Fibroblast of gingiva (primary cell): ENCODE data around the gene LARP4.
"Not testable (repeated sequence)": the region's sequence is repeated elsewhere in the genome, so short reads cannot be mapped to it uniquely, and the experiment has no call there.

Source experiments
- DNase-seq: peaks from one replicate; pipeline ENCODE4 v3.0.0-alpha.2; 2011; ENCODE audit warnings: low read depth

Gene LARP4

DNA sequence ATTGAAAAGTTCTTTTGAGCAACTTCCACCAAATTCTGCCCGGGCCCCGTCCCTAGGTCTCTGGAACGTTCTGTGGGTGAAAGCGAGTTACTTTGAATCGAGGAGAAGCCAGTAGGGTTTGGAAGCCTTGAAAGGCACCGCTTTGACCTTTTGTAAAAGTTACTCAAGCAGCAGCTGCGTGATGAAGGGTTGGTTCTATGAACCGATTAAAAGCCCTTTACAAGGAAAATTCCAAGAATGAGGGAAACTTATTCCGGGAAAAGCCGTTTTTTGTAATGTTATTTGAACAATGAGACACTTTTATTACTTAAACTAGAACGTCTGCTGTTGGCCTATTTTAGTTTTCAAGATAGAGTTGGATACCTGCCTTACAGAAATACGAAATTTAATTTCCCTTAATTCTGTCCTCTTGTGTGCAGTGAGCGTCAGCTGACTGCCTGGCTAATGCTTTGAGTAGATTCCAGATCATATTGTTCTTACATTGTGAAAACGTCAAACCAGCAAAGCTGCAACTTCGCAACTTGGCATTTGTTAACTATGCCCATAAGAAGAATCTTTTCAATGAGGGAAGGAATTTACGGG lies 906 bp downstream of the LARP4 start:
- peak; percentile 90 for DNase-seq

DNA sequence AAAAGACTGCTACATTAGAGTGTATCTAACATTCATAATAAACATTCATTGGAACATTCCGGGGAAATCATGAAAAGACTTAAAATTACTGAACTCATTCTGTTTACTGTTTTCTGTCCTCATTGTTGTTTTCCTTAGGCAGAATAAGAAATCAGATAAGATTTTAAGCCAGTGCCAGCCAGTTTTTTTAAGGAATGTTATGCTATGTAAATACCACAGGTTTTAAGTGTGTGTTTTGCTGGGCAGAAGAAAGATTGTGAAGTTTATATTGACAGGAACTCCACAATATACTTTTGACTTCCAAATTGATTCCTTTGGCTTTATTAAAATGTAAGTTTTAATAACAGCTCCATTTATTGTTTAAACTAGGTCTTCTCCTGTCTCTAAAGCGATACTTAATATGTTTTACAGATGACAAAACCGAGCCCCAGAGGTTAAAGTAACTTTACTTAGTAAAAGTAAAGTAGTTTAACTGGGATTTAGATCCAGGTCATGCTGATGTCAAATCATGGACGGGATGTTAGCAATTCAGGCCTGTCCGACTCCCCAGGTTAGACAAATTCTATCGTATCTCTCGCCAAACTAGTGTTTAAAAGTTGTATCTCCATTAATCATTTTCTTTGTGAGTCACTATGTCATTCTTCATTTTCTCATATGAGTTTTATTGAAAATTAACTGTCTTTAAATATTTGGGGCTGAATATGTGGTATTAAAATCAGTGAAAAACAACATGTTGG lies 1.7 kb downstream of the LARP4 start:
- no peak for DNase-seq

DNA sequence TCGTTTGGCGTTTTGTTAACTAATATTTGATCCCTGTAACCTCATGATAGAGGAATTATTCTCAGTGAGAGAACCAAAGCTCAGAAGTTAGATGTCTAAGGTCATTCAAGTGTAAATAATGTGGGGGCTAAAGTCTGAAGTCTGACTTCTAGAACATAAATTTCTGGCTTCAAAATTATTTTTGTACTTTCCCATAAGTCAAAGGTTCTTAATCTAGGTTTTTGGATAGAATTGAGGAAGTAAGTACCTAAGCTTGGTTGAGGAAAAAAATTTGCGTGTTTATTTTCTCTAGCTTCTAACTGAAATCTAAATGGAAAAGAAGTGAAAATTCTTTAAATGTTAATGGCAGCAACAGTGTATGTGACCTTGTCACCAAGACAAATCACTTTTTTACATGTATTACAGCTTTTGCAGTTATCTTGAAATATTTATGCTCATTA lies 2.3 kb downstream of the LARP4 start:
- no peak for DNase-seq

DNA sequence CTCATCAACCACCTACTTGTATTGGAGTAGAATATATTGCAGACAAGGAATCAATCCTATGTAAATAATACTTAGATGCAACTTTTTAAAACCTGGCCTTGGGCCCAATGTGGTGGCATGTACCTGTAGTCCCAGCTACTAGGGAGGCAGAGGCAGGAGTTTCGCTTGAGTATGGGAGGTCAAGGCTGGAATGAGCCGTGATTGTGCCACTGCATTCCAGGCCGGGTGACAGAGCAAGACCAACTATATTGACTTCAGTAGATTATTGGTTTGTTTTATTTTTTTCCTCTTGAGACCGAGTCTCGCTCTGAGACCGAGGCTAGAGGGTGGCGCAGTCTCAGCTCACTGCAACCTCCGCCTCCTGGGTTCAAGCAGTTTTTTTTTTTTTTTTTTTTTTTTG lies 3.6 kb downstream of the LARP4 start:
- DNase-seq: no peak

DNA sequence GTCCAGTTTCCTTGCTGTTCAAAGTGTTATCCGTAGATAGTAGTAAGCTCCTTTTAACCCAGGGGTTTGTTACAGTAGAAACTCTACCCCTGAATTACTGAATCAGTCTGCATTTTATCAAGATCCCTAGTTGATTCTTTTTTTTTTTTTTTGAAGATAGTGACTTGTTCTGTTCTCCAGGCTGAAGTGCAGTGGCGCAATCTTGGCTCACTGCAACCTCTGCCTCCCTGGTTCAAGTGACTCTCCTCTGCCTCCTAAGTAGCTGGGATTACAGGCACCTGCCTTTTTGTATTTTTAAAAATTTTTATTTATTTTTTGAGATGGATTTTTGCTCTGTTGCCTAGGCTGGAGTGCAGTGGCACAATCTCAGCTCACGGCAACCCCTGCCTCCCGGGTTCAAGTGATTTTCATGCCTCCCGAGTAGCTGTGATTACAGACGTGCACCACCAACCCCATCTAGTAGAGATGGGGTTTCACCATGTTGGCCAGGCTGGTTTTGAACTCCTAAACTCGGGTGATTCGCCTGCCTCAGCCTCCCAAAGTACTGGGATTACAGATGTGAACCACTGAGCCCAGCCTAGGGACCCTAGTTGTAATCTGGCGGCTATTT lies 10.5 kb downstream of the LARP4 start:
- peak; percentile 53 for DNase-seq

DNA sequence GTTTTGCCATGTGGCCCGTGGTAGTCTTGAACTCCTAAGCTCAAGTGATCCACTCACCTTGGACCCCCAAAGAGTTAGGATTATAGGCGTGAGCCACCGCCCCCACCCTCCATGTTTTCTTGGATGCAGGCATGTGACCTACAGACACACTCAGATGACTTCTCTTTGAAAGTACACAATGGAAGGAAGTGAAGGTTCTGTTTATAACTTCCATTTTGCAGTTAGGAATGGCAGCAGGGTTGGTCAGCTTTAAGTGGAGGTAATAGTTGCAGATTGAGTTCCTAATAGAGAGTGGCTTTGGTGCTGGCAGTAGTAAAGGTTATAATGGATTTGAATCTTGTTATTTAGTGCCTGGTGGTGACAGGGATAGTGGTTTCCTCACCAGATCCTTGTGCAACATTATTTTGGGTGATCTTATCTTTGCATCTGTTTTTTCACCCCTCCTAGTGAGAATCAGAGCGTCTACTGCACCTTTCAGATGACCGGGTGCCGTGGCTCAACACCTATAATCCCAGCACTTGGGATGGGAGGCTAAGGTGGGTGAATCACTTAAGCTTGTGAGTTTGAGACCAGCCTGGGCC lies 15.3 kb downstream of the LARP4 start:
- DNase-seq: no peak

DNA sequence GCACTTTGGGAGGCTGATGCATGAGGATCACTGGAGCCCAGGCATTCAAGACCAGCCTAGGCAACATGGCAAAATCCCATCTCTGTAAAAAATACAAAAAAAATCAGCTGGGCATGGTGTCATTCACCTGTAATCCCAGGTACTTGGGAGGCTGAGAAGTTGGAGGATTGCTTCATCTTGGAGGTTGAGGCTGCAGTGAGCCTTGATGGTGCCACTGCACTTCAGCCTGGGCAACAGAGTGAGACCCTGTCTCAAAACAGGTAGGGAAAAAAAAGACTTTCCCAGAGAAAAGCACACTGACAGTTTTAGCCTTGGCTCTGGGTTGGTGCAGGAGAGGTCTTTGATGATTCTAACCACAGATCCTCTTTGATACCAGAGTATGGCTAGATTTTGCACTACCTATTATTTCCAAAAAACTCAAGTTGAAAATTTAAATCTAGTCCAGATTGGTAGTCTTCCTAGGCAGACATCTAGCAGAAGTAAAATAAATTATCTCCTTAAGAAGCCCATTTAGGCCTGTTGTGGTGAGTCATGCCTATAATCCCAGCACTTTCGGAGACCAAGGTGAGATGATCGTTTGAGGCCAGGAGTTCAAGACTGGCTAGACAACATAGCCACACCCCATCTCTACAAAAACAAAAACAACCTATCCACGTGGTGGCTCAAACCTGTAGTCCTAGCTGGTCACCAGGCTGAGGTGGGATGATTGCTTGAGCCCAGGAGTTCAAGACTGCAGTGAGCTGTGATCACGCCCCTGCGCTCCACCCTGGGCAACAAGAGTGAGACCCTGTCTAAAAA lies 18.6 kb downstream of the LARP4 start:
- no peak for DNase-seq

DNA sequence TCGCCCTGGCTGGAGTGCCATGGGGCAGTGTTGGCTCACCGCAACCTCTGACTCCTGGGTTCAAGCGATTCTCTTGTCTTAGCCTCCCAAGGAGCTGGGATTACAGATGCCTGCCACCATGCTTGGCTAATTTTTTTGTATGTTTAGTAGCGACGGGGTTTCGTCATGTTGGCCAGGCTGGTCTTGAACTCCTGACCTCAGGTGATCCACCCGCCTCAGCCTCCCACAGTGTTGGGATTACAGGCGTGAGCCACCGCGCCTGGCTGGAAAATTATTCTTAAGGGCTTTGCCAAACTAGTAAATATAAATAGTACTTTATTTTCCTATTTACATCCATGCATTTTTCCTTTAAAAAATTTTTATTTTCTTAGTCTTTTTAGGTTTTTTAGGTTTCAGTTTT lies 22.2 kb downstream of the LARP4 start:
- DNase-seq: not testable (repeated sequence)

DNA sequence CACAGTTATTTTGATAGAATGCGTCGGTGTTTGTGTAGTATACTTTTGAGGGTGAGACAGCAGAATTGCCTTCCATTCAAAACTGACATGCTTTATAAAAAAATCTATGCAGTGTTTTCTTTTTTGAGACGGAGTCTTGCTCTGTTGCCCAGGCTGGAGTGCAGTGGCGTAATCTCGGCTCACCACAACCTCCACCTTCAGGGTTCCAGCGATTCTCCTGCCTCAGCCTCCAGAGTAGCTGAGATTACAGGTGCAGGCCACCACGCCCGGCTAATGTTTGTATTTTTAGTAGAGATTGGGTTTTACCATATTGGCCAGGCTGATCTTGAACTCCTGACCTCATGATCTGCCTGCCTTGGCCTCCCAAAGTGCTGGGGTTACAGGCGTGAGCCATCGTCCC lies 22.7 kb downstream of the LARP4 start:
- DNase-seq: not testable (repeated sequence)

DNA sequence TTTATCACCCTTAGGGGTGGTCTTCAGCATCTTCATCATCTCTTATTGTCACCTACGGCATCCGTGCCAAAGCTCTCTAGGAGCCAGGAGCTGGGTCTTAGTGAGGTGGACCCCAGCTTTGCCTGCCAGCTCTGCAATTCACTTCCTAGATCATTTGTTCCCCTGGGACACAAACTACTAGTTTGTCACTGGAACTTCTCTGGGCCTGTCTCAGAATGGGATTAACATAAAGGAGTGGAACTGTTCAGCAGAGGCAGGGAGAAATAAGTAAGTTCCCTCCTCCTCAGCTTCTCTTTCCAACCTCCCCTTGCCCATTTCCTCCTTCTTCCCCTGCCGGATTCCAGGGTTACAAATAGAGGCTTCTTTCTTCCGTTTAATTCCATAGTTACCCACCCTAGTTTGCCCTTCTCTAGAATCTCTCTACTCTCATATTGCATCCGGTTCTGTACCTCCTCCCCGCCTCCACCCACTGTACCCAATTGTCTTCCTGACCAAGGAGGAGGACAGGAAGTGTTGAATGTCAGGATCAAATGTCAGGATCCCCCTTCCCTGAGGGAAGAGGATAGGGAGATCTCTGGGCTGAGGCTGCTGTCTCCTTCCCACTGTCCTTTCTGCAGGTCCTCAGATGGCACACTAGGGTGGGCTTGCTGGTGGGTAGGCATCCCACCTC lies 25.0 kb downstream of the LARP4 start:
- DNase-seq: no peak

DNA sequence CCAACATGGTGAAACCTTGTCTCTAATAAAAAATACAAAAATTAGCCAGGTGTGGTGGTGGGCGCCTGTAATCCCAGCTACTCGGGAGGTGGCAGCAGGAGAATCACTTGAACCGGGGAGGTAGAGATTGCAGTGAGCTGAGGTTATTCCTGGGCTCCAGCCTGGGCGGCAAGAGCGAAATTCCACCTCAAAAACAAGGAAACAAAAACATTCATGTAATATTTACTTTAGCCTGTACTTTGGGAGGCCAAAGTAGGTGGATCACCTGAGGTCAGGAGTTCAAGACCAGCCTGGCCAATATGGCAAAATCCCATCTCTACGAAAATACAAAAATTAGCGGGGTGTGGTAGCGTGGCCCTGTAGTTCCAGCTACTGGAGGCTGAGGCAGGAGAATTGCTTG lies 31.0 kb downstream of the LARP4 start:
- DNase-seq: not testable (repeated sequence)

DNA sequence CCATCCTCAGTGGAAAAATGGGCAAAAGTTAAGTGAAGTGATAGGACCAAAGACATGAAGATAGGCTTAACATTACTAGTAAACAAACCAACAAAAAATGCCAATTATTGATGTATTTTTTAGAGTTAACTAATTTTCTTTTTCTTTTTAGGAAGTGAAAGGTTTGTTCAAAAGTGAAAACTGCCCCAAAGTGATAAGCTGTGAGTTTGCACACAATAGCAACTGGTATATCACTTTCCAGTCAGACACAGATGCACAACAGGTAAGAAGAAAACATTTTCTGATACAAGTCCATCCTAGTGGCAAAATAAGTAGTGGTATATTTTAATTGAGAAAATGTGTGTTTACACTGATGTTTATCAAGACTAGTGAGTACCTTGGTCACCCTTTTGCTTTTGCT lies 39.6 kb downstream of the LARP4 start:
- DNase-seq: no peak

DNA sequence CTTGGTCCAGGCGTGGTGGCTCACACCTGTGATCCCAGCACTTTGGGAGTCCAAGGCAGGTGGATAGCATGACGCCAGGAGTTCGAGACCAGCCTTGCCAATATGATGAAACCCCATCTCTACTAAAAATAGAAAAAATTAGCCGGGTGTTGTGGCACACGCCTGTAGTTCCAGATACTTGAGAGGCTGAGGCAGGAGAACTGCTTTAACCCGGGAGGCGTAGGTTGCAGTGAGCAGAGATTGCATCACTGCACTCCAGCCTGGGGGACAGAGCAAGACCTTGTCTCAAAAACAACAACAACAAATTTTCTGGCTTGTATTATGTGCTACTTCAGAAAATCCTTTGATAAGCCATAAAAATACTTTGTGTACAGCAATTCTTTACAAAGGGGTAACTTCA lies 41.1 kb downstream of the LARP4 start:
- no peak for DNase-seq

DNA sequence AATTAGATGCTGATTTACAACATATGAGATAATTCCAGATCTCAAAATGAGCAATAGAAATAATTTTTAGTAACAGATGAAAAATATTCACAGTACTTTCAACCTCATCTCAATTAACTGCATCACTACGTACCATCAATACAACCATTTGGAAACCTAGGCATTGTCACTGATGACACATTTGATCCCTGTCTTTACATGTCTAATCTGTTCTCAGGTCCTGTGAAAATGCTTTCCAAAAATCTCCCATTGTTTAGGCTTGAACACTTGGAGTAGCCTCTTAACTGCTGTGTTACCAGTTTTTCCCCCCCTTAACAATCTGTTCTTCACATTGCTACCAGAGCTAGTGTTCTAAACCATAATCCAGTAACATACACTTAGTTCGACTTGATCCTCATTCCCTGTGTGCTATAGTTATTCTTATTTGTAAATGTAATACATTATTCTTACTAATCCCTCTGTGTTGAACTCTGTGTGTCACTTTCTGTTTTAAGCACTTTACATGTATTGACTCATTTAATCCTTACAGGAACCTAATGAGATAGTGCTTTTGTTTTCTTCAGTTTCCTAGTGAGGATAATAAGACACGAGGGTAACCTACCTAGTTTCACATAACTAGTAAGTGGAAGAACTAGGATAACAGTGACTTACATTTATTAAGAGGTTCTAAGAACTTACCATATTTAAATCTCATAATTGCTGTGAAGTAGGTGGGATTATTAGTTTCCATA lies 41.7 kb downstream of the LARP4 start:
- no peak for DNase-seq

DNA sequence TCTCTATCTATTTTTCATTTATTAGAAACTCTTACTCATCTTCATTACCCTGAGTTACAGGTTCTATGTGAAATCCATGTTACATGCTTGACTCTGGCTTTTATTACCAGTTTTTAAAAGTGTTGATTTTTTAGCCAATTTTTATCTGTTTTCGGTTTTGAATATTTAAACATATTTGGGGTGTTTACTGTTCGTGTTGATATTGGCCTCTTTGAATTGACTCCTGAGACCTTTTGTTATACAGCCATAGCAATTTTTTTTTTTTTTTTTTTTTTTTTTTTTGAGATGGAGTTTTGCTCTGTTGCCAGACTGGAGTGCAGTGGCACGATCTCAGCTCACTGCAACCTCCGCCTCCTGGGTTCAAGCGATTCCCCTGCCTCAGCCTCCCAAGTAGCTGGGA lies 49.0 kb downstream of the LARP4 start:
- not testable (repeated sequence) for DNase-seq

DNA sequence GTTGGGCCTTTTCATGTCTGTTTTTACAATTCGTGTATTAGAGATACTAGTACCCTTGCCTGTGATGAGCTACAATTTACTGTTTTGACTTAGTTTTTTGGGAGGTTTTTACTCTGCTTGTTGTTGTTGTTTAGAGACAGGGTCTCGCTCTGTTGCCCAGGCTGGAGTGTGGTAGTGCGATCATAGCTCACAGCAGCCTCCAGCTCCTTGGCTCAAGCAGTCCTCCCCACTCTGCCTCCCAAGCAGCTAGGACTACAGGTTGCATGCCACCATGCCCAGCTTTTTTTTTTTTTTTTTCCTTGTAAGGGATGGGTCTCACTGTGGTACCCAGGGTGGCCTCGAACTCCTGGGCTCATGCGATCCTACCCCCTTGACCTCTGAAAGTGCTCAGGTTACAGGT lies 52.1 kb downstream of the LARP4 start:
- no peak for DNase-seq

DNA sequence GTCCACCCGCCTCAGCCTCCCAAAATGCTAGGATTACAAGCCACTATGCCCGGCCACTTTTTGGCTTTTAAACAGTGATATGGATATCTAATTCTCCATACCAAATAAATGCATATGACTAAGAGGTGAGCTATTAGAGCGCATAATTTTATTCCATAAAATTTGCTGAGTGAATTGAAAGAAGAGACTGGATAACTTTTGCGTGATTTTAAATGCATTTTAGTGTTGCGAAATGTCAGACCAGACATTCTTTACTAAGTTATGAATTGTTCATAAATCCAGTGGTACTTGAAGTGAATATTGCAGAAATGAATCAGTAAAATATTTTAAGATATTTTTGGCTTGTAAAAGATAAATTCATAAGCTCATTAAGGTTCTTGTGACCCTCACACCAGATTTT lies 53.2 kb downstream of the LARP4 start:
- DNase-seq: peak; percentile 17

DNA sequence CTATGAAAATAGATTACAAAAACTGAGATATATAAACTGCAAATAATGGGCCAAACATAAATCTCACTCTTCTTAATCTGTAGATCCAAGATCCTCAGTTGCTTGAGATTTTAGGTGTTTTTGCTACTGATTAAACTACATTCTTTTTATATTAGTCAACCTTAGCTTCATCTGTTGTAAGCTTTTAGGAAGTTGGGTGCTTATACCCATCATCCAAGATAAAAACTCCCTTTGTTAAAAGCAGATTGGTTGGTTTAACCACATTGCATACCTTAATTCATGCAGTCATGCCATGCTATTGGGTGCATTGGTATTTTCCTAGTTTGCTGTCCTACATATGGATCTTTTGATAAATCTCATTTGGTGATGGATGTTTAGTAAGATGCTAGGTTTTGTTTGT lies 57.9 kb downstream of the LARP4 start:
- no peak for DNase-seq

DNA sequence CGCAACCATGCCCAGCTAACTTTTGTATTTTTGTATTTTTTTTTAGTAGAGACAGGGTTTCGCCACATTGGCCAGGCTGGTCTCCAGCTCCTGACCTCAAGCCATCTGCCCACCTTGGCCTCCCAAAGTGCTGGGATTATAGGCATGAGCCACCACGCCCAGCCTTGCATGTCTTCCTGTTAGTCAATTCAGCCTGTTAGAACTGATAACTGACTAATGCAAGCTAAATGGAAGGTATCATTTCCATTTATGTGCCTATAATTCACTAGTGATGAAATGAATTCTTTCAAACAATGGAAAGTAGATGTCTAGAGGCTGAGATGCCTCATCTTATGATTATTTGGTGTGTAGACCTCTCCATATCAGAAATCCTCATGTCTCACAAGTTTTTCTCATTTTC lies 66.8 kb downstream of the LARP4 start:
- no peak for DNase-seq

DNA sequence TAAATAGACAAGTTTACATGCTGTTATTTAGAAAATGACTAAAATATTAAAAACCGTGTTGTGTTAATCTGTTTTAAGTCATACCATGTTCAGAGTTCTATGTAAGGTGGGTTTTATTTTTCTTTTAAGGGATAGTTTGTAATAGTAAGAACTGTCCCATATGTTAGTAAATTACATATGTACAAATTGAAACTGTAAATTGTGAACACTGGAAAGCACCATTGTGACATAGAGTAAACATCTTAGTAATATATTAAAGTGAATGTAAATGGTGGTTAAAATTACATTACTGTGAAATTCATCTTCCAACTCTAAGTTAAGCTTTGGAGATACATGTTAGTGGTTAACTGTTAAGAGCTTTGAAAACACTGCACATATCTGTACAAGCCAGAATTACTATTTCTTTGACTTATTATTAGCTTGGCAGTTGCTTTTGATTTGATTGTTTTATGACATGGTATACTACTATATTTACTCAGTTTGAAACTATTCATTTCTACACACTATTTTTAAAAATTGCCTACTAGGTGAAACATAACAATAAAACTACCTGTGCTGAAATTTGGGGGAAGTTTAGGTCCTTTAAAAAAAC lies 76.7 kb downstream of the LARP4 start:
- no peak for DNase-seq

DNA sequence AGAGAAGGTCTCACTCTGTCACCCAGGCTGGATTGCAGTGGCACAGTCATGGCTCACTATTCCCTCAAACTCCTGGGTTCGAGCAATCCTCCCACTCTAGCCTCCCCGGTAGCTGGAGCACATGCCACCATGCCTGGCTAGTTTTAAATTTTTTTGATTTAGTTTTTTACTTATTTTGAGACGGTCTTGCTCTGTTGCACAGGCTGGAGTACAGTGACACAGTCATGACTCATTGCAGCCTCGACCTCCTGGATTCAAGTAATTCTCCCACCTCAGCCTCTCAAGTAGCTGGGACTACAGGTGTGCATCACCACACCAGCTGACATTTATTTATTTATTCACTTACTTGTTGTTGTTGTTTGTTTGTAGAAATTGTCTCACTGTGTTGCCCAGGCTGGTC lies 81.9 kb downstream of the LARP4 start:
- DNase-seq: no peak
